ENCODE data around the gene IL4I1. TPM values are rescaled to one million over a fixed set of nuclear protein-coding genes. Genes with fewer than 3 reads are reported as not detected.

Gene IL4I1
- total RNA-seq, 1 experiment from 2014 or later, result 0.61 TPM

DNA sequence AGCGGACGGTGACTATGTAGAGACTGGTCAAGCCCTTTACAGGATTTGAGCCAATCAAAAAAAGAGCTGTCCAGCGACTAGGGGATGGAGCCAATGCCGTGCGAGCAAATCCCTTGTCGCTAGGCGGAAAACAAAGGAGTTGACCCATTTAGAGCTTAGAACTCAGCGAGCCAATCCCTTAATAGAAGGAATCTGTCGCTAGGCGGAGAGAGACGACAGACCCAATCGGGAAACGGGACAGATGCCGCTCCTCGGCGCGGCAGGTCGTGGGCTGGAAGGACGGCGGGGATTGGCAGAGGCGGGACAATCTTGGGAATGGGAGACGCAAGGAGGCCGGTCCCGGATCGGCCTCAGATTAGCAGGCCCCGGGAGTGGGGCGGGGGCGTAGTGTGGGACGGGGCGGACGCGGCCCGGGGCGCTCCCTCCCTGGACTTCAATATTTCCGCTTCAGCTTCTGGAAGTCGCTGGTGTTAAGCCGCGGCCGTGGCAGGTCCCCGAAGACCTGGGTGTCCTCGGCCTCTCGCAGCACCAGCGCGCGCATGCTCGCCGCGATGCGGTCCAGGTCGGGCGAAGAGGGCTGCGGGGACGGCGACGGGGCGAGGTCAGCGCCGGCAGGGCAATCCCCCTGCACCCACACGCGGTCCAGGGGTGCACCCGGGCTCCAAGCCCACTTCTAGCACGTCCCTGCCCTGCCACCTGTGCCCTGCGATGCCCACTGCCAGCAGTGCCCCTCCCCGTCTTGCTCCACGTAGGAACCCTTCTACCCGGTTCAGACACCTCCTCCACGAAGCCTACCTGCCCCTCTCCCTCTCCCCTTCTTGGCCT, 27.0 kb downstream of the IL4I1 start:
- H2BK20ac ChIP-seq (ENCODE audit: low read depth, low read length, poor library complexity, severe bottlenecking), result no peak overlapping the region
- TF ChIP-seq, protein P1, sequence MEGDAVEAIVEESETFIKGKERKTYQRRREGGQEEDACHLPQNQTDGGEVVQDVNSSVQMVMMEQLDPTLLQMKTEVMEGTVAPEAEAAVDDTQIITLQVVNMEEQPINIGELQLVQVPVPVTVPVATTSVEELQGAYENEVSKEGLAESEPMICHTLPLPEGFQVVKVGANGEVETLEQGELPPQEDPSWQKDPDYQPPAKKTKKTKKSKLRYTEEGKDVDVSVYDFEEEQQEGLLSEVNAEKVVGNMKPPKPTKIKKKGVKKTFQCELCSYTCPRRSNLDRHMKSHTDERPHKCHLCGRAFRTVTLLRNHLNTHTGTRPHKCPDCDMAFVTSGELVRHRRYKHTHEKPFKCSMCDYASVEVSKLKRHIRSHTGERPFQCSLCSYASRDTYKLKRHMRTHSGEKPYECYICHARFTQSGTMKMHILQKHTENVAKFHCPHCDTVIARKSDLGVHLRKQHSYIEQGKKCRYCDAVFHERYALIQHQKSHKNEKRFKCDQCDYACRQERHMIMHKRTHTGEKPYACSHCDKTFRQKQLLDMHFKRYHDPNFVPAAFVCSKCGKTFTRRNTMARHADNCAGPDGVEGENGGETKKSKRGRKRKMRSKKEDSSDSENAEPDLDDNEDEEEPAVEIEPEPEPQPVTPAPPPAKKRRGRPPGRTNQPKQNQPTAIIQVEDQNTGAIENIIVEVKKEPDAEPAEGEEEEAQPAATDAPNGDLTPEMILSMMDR (conservative IDR thresholded peaks at IDR 0.05), result no peak
- H3K23me2 ChIP-seq (ENCODE audit: insufficient read length, low read depth, low read length, poor library complexity, severe bottlenecking), result peaks cover 15% of the 10 kb centered on the region
- H4K91ac ChIP-seq (ENCODE audit: insufficient read length, low read depth, low read length), result no peak overlapping the region
- Mint-ChIP-seq H3K27me3 (ENCODE audit: low read depth) (no peaks in the 10 kb centered on the region), H3K4me3 (no peak overlapping the region), H3K9me3 (no peaks in the 10 kb centered on the region), H3K27ac (peak overlapping the region; percentile 94 to 99 (median 97); a peak in 6 of 7 replicates), H3K4me1 (peaks cover 22 to 28% of the 10 kb centered on the region in 2 experiments), H3K36me3 (ENCODE audit: insufficient read depth in 1 of 3, low read depth in 3 of 3) (peaks cover 12 to 26% (median 12%) of the 10 kb centered on the region in 3 experiments; a peak in 6 of 7 replicates)
- H4K8ac ChIP-seq (replicated peaks; ENCODE audit: insufficient read length, low read depth, low read length), result no peak overlapping the region
- DNase-seq, result peak; percentile 99
- H3K9ac ChIP-seq (ENCODE audit: extremely low read depth, insufficient read length, low read length), result peak overlapping the region; percentile 48
- no peaks in the 10 kb centered on the region for H4K20me1 ChIP-seq (ENCODE audit: control insufficient read depth, insufficient read depth, insufficient read length)
- no peak overlapping the region for H2AK5ac ChIP-seq (ENCODE audit: insufficient read length, low read length)
- no peak overlapping the region for H3K4ac ChIP-seq (ENCODE audit: low read depth, low read length)
- H4K5ac ChIP-seq (ENCODE audit: insufficient read length, low read depth, low read length), result peak overlapping the region; percentile 7
- H2BK12ac ChIP-seq (ENCODE audit: insufficient read length, low read depth, low read length), result no peak overlapping the region
- H2AFZ ChIP-seq (ENCODE audit: low read length), result no peak overlapping the region
- H3K79me2 ChIP-seq (ENCODE audit: insufficient read depth, low read length), result no peaks in the 10 kb centered on the region; the same call in 1 of the 2 replicates
- H3K56ac ChIP-seq (ENCODE audit: insufficient read length, low read depth, low read length), result no peak overlapping the region
- H3K14ac ChIP-seq (ENCODE audit: insufficient read depth, low read length), result peak overlapping the region; percentile 80
- no peak overlapping the region for H3T11ph ChIP-seq (ENCODE audit: low read length)
- H3K23ac ChIP-seq (ENCODE audit: insufficient read length, low read depth, low read length), result no peak overlapping the region
- peaks cover 2% of the 10 kb centered on the region; the same call in 1 of the 2 replicates for H3K4me1 ChIP-seq (ENCODE audit: insufficient read depth, low read length)
- H3K79me1 ChIP-seq (ENCODE audit: insufficient read depth, low read depth, low read length, poor library complexity, severe bottlenecking), result peaks cover 4% of the 10 kb centered on the region
- peak overlapping the region; percentile 60 for H3K4me2 ChIP-seq (ENCODE audit: insufficient read depth, insufficient read length, low read length)
- peak overlapping the region; percentile 78 for H3K18ac ChIP-seq (ENCODE audit: insufficient read length, low read depth, low read length)
- no peaks in the 10 kb centered on the region for H3K27me3 ChIP-seq (ENCODE audit: insufficient read depth, low read length)
- no peak overlapping the region for H2BK5ac ChIP-seq (ENCODE audit: insufficient read length, low read length)
- H3K27ac ChIP-seq (ENCODE audit: insufficient read length, low read depth, low read length), result no peak overlapping the region
- H2BK120ac ChIP-seq (ENCODE audit: low read depth, low read length, poor library complexity, severe bottlenecking), result no peak overlapping the region
- no peaks in the 10 kb centered on the region for H3K9me3 ChIP-seq (ENCODE audit: control insufficient read depth, low read depth, low read length)
- no peak overlapping the region for H2BK15ac ChIP-seq (ENCODE audit: low read depth, low read length)
- no CpG with 5 or more reads among the region's 67 CpGs for WGBS (ENCODE audit: extremely low coverage, insufficient read length, low lambda C conversion rate)

Data from H9 (cell line).